RWPE1 (cell line): ENCODE results near the gene ARHGEF3.
A peak's percentile ranks its signal among the peaks of the same experiment; 100 is the strongest.
"Not testable (repeated sequence)": the region's sequence is repeated elsewhere in the genome, so short reads cannot be mapped to it uniquely, and the experiment has no call there.

Source experiments
- CTCF ChIA-PET: fragments of 350-600 bp; sonication (Branson Sonifier 250); formaldehyde crosslinking; extraction: SDS; loops from one replicate; lab custom pipeline; 2021; lab: Yijun Ruan, JAX
- POLR2A ChIA-PET: fragments of 400-600 bp; formaldehyde crosslinking; extraction: SDS; loops from one replicate; lab custom pipeline; 2020; ENCODE audit warnings: antibody characterized with exemption; ENCODE audit not compliant: low non-redundant PET; lab: Yijun Ruan, JAX
- DNase-seq: peaks from one replicate; pipeline ENCODE4 v3.0.0; 2012; ENCODE audit warnings: low spot score
- H3K27ac ChIP-seq: fragments of 450-650 bp; 2 replicates; pipeline ENCODE4 v1.5.1; 2017
- TF ChIP-seq, protein P1 (sequence below): fragments of 450-650 bp; conservative IDR thresholded peaks from 2 replicates; pipeline ENCODE4 v1.5.1; 2017; ENCODE audit warnings: low read depth, mild to moderate bottlenecking

ARHGEF3 gene

DNA sequence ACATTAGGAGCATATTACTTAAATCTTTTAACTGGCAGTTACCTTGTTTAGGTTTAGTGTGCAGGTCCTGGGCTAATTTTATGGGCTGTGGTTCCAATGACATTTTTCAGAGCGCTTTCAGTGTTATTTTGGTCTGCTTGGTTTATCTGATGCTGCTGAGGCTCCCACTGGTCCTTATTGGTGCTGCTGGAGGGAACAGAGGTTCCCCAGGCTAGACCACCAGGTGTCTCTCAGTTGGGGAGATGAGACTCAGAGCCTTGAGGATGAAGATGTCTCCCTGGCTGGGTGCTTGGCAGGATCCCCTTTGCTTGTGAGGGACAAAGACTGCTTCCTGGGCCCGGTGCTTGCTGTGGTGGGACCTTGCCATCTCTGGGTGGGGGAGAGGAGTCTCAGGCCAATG is 90.4 kb downstream of the ARHGEF3 start:
- TF ChIP-seq, protein P1, sequence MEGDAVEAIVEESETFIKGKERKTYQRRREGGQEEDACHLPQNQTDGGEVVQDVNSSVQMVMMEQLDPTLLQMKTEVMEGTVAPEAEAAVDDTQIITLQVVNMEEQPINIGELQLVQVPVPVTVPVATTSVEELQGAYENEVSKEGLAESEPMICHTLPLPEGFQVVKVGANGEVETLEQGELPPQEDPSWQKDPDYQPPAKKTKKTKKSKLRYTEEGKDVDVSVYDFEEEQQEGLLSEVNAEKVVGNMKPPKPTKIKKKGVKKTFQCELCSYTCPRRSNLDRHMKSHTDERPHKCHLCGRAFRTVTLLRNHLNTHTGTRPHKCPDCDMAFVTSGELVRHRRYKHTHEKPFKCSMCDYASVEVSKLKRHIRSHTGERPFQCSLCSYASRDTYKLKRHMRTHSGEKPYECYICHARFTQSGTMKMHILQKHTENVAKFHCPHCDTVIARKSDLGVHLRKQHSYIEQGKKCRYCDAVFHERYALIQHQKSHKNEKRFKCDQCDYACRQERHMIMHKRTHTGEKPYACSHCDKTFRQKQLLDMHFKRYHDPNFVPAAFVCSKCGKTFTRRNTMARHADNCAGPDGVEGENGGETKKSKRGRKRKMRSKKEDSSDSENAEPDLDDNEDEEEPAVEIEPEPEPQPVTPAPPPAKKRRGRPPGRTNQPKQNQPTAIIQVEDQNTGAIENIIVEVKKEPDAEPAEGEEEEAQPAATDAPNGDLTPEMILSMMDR, result no peak
- DNase-seq, result no peak
- H3K27ac ChIP-seq, result no peak overlapping the region
- POLR2A ChIA-PET, result no interaction called here
- CTCF ChIA-PET, result no interaction called here

DNA sequence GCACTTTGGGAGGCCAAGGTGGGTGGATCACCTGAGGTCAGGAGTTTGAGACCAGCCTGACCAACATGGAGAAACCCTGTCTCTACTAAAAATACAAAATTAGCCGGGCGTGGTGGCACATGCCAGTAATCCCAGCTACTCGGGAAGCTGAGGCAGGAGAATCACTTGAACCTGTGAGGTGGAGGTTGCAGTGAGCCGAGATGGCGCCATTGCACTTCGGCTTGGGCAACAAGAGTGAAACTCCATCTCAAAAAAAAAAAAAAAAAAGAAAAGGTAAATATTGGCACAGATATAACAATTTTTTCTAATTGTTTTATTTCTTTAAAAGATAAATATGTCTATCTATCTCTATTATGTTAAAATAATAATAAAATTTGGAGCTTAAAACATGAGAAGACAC is 94.3 kb downstream of the ARHGEF3 start:
- H3K27ac ChIP-seq, DNase-seq, POLR2A ChIA-PET: not testable (repeated sequence)
- CTCF ChIA-PET, result interaction anchor here (0.7 kb wide), 1 partner anchor 8 kb away, joined by 3 read pairs; no protein-coding TSS in a partner anchor

DNA sequence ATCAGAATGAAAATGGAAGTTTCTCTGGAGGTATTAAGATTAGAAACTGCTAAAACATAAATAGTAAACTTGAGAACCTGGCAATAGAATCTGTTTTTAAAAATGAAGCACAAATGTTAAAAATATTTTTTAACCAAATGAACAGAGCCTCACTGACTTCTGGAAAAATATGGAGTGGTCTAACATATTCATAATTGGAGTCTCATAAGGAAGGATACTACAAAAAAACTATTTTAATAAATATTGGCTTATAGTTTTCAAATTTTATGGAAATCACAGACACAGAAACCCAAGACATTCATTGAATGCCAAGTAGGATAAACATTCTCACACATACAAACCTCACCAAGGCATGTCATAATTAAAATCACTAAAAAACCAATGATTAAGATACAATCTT is 95.1 kb downstream of the ARHGEF3 start:
- no peak for DNase-seq
- ChIA-PET POLR2A (no interaction called here), CTCF (no interaction called here)
- TF ChIP-seq, protein P1, result no peak
- H3K27ac ChIP-seq, result no peak overlapping the region

DNA sequence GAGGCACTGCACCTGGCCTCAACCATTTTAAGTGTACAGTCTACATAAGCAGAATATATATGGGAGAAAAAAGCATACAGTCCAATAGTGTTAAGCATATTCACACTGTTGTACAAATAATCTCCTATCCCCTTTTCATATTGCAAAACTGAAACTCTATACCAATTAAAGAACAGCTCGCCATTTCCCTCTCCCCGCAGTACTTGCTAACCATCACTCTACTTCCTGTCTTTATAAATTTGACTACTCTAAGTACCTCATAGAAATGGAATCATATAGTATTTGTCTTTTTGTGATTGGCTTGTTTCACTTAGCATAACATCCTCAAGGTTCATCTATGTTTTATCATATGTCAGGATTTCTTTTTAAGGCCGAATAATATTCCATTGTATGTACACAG is 97.0 kb downstream of the ARHGEF3 start:
- H3K27ac ChIP-seq, result no peak overlapping the region
- TF ChIP-seq, protein P1, result no peak
- CTCF ChIA-PET, result interaction anchor here (0.7 kb wide), 1 partner anchor 8 kb away, joined by 3 read pairs; no protein-coding TSS in a partner anchor
- DNase-seq, result no peak
- POLR2A ChIA-PET, result no interaction called here

DNA sequence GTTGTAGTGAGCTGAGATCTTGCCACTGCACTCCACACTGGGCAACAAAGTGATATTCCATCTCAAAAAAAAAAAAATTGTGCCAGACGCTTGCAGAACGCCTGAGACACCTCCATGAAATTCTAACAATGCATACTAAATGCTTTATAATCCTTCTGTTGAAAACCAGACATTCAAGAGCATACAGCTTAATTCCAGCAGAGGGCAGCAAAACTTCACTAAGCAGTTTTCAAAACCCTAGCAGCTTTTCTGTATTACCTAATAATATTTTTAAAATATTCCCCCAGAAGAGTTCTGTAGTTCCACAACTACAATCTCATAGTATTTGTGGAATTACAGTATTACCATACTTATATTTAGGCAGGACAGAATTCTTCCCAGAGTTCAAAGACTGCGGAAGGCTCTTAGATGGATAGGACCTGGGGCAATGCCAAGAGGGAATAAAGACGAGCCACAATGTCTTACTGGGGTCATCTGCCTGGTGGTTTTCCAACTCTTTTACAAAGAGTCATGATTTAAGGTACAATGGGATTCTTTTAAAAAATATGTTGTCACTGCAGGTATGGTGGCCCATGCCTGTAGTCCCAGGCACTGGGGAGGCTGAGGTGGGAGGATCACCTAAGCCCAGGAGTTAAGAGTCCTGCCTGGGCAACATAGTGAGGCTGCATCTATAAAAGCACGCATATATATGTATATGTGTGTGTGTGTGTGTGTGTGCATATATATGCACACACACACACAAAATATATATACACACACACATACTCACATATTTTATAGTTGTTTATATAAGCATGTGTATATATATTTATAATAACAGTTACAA is 99.0 kb downstream of the ARHGEF3 start:
- H3K27ac ChIP-seq, result no peak overlapping the region
- CTCF ChIA-PET, result interaction anchor here (0.6 to 2.0 kb wide), 15 partner anchors 18 to 454 kb away, joined by 3 to 27 read pairs (median 4); partner anchors contain the start of gene ARHGEF3
- TF ChIP-seq, protein P1, result peak; percentile 81
- peak; percentile 46 for DNase-seq
- POLR2A ChIA-PET, result no interaction called here

DNA sequence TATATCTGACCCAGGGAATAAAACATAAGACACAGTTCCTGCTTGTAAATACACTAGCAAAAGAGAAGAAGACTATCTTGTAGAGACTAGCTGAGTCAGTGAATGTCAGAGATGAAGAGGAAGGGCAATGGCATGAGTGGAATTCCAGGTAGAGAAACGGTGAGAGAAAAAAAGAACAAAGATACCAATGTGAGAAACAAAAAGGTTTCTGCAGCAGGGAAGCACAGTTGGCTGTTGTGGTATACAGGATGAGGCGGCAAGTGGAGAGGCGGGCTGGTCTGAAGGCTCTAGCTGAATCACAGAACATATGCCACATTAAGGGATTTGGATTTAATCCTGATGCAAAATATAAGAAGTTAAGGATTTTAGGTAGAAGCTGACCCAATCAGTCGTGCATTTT is 101.6 kb downstream of the ARHGEF3 start:
- POLR2A ChIA-PET, result no interaction called here
- TF ChIP-seq, protein P1, result no peak
- H3K27ac ChIP-seq, result no peak overlapping the region
- DNase-seq, result no peak
- CTCF ChIA-PET, result interaction anchor here (1.1 kb wide), 1 partner anchor 289 kb away, joined by 3 read pairs; no protein-coding TSS in a partner anchor
